ENCODE results near the gene ZGLP1. TPM values are rescaled to one million over a fixed set of nuclear protein-coding genes. Genes with fewer than 3 reads are reported as not detected.

The ZGLP1 gene
- total and polyA plus RNA-seq, 2 of the 13 experiments (the other 11 are each of a cell fraction or from before 2014, with no cell fraction given): 2.4 to 3.0 TPM

- TF ChIP-seq HOMEZ (CRISPR knock-in tag; IDR thresholded peaks at IDR 0.05; ENCODE audit: low read depth) (no peak), ZC3H13 (CRISPR knock-in tag; IDR thresholded peaks at IDR 0.05) (peak; percentile 74; the same call in 1 of the 2 replicates), ZNF616 (CRISPR knock-in tag; IDR thresholded peaks at IDR 0.05; ENCODE audit: low read depth) (peak; percentile 48; the same call in 1 of the 2 replicates), ZNF878 (CRISPR knock-in tag; IDR thresholded peaks at IDR 0.05) (no peak), ZNF746 (CRISPR knock-in tag; IDR thresholded peaks at IDR 0.05) (peak; percentile 72), TIGD3 (CRISPR knock-in tag; IDR thresholded peaks at IDR 0.05; ENCODE audit: borderline replicate concordance) (no peak), MTF1 (CRISPR knock-in tag; IDR thresholded peaks at IDR 0.05) (no peak), KDM1A (CRISPR knock-in tag; IDR thresholded peaks at IDR 0.05) (no peak), NFATC3 (CRISPR knock-in tag; IDR thresholded peaks at IDR 0.05) (no peak), HOXA3 (CRISPR knock-in tag; IDR thresholded peaks at IDR 0.05) (peak; percentile 51; the same call in 1 of the 2 replicates), ZMYM4 (CRISPR knock-in tag; IDR thresholded peaks at IDR 0.05) (peak; percentile 40; the same call in 1 of the 2 replicates), HNRNPH1 (optimal IDR thresholded peaks at IDR 0.05; ENCODE audit: low read depth, low read length) (no peak), ARNT (IDR thresholded peaks at IDR 0.05) (no peak), ZNF180 (CRISPR knock-in tag; IDR thresholded peaks at IDR 0.05; ENCODE audit: borderline replicate concordance, low read depth) (no peak), ZNF205 (CRISPR knock-in tag; IDR thresholded peaks at IDR 0.05) (0 out of 2 replicates have a peak, but pooled peaks have one; percentile 29), ZNF510 (CRISPR knock-in tag; IDR thresholded peaks at IDR 0.05; ENCODE audit: low read depth) (peak; percentile 94), ZSCAN25 (CRISPR knock-in tag; IDR thresholded peaks at IDR 0.05) (peak; percentile 72), BHLHE40 (IDR thresholded peaks at IDR 0.05; ENCODE audit: low read length) (peak; percentile 90), ZBTB7A (CRISPR knock-in tag; IDR thresholded peaks at IDR 0.05) (peak; percentile 27; the same call in 1 of the 2 replicates), STAT5B (CRISPR knock-in tag; IDR thresholded peaks at IDR 0.05) (no peak), ZNF547 (CRISPR knock-in tag; IDR thresholded peaks at IDR 0.05) (no peak)
- TF ChIP-seq, protein P1, sequence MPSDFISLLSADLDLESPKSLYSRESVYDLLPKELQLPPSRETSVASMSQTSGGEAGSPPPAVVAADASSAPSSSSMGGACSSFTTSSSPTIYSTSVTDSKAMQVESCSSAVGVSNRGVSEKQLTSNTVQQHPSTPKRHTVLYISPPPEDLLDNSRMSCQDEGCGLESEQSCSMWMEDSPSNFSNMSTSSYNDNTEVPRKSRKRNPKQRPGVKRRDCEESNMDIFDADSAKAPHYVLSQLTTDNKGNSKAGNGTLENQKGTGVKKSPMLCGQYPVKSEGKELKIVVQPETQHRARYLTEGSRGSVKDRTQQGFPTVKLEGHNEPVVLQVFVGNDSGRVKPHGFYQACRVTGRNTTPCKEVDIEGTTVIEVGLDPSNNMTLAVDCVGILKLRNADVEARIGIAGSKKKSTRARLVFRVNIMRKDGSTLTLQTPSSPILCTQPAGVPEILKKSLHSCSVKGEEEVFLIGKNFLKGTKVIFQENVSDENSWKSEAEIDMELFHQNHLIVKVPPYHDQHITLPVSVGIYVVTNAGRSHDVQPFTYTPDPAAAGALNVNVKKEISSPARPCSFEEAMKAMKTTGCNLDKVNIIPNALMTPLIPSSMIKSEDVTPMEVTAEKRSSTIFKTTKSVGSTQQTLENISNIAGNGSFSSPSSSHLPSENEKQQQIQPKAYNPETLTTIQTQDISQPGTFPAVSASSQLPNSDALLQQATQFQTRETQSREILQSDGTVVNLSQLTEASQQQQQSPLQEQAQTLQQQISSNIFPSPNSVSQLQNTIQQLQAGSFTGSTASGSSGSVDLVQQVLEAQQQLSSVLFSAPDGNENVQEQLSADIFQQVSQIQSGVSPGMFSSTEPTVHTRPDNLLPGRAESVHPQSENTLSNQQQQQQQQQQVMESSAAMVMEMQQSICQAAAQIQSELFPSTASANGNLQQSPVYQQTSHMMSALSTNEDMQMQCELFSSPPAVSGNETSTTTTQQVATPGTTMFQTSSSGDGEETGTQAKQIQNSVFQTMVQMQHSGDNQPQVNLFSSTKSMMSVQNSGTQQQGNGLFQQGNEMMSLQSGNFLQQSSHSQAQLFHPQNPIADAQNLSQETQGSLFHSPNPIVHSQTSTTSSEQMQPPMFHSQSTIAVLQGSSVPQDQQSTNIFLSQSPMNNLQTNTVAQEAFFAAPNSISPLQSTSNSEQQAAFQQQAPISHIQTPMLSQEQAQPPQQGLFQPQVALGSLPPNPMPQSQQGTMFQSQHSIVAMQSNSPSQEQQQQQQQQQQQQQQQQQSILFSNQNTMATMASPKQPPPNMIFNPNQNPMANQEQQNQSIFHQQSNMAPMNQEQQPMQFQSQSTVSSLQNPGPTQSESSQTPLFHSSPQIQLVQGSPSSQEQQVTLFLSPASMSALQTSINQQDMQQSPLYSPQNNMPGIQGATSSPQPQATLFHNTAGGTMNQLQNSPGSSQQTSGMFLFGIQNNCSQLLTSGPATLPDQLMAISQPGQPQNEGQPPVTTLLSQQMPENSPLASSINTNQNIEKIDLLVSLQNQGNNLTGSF (CRISPR knock-in tag; IDR thresholded peaks at IDR 0.05): no peak
- TF ChIP-seq, protein P2, sequence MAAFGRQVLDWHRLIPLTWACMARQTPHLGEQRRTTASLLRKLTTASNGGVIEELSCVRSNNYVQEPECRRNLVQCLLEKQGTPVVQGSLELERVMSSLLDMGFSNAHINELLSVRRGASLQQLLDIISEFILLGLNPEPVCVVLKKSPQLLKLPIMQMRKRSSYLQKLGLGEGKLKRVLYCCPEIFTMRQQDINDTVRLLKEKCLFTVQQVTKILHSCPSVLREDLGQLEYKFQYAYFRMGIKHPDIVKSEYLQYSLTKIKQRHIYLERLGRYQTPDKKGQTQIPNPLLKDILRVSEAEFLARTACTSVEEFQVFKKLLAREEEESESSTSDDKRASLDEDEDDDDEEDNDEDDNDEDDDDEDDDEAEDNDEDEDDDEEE (CRISPR knock-in tag; IDR thresholded peaks at IDR 0.05): no peak
Observed at GRCh38 chr19:10332965-10333757, 23.5 kb upstream of the ZGLP1 start, which contains the start of gene RAVER1 (continued).

All from HepG2 (cell line).